Measurements from ENCODE around the gene HTATIP2.

DNA sequence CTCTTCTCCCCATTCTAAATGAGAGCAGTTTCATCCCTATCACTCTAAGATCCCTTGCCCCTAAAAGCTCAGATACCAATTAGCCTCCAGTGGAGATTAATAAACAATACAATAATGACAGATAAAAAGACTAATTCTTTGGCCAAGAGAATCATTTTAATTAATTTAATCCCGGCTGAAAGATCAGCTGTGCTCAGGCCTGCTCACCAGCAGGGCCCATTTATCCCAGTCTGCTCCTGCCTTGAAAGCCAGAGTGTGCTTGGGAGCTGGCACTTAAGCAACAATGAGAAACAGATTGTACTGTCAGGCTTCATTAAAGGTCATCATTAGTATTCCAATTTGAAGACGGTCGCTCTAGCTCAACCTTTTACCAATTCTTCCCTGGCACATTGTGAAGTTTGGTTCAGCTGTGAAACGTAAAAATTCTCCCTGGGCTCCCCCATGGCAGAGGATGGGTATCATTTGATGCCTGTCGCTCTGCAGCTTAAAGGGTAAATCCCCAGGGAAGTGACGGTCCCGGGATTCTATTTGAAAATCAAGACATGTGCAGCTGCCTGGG lies 36.1 kb upstream of the HTATIP2 start:
- TF ChIP-seq, protein P1, sequence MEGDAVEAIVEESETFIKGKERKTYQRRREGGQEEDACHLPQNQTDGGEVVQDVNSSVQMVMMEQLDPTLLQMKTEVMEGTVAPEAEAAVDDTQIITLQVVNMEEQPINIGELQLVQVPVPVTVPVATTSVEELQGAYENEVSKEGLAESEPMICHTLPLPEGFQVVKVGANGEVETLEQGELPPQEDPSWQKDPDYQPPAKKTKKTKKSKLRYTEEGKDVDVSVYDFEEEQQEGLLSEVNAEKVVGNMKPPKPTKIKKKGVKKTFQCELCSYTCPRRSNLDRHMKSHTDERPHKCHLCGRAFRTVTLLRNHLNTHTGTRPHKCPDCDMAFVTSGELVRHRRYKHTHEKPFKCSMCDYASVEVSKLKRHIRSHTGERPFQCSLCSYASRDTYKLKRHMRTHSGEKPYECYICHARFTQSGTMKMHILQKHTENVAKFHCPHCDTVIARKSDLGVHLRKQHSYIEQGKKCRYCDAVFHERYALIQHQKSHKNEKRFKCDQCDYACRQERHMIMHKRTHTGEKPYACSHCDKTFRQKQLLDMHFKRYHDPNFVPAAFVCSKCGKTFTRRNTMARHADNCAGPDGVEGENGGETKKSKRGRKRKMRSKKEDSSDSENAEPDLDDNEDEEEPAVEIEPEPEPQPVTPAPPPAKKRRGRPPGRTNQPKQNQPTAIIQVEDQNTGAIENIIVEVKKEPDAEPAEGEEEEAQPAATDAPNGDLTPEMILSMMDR (IDR thresholded peaks at IDR 0.05) = no peak
- TF ChIP-seq SMC3 (IDR thresholded peaks at IDR 0.05; ENCODE audit: low read depth, low read length) (no peak), FOXJ3 (CRISPR knock-in tag; IDR thresholded peaks at IDR 0.05) (no peak), POLR2AphosphoS5 (IDR thresholded peaks at IDR 0.05; ENCODE audit: low read depth, low read length) (no peak)
- TF ChIP-seq, protein P2, sequence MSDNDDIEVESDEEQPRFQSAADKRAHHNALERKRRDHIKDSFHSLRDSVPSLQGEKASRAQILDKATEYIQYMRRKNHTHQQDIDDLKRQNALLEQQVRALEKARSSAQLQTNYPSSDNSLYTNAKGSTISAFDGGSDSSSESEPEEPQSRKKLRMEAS (IDR thresholded peaks at IDR 0.05; ENCODE audit: low read depth) = no peak
